ENCODE data around the gene BCAN. TPM values are rescaled to one million over a fixed set of nuclear protein-coding genes. Genes with fewer than 3 reads are reported as not detected.

BCAN gene
- under 1 TPM in 1 of 2 donors, not detected in 1; 0.26 TPM for total RNA-seq

- peak; percentile 42 for ATAC-seq
- no peak for TF ChIP-seq POLR2A (IDR thresholded peaks at IDR 0.05)
- TF ChIP-seq CTCF (IDR thresholded peaks at IDR 0.05), result no peak
These were observed at the start of gene BCAN for GRCh38 chr1:156641761-156642264. Gene BCAN (plus strand): TSS chr1:156642117. CDS start chr1:156646055, 3,938 bp downstream.

GRCh38 chr1:156592158-156592909 lies 49.6 kb upstream of the BCAN start:
- no peaks in the 10 kb centered on the region for H3K9me3 ChIP-seq
- no peaks in the 10 kb centered on the region for H3K27me3 ChIP-seq
- H3K4me1 ChIP-seq, result peaks cover 16% of the 10 kb centered on the region
- peak overlapping the region; percentile 34 to 82 for H3K4me3 ChIP-seq
- DNase-seq (no peak), ATAC-seq (no peak)
- intact Hi-C loops (cut with DNase I), result no loop called here
- H3K36me3 ChIP-seq (replicated peaks in 1 of 2; ENCODE audit: insufficient read depth in 1 of 2, low read depth in 2 of 2), result peaks cover 0 to 3% of the 10 kb centered on the region in 2 donors
- TF ChIP-seq POLR2A (IDR thresholded peaks at IDR 0.05), result no peak
- TF ChIP-seq CTCF (IDR thresholded peaks at IDR 0.05), result no peak
- H3K27ac ChIP-seq, result peak overlapping the region; percentile 76 to 86 (median 80)
- 47 to 69% methylated on average over 12 to 16 of the region's 16 CpGs for WGBS, 2 donors

More at GRCh38 chr1:156641761-156642264, at the start of gene BCAN:
- Histone ChIP-seq H3K27ac (no peak within 1 kb of the TSS), H3K4me3 (no peak within 1 kb of the TSS), H3K9me3 (no peaks in the 10 kb centered on the region), H3K36me3 (replicated peaks in 1 of 2; ENCODE audit: insufficient read depth in 1 of 2, low read depth in 2 of 2) (no peaks in the 10 kb centered on the region), H3K27me3 (peaks cover 0 to 22% of the 10 kb centered on the region in 2 donors), H3K4me1 (peaks cover 15% of the 10 kb centered on the region)
- no peak for DNase-seq
- 0 to 1% methylated on average over 13 to 31 of the region's 46 CpGs for WGBS, 2 donors
- intact Hi-C loops (cut with DNase I), result no loop called here

- intact Hi-C loops (cut with DNase I), result no loop called here
- peaks cover 16% of the 10 kb centered on the region for H3K4me1 ChIP-seq
- no peak overlapping the region for H3K4me3 ChIP-seq
- TF ChIP-seq CTCF (IDR thresholded peaks at IDR 0.05) (no peak), POLR2A (IDR thresholded peaks at IDR 0.05) (no peak)
- H3K36me3 ChIP-seq (replicated peaks in 1 of 2; ENCODE audit: insufficient read depth in 1 of 2, low read depth in 2 of 2), result peaks cover 0 to 9% of the 10 kb centered on the region in 2 donors
- no peaks in the 10 kb centered on the region for H3K9me3 ChIP-seq
- WGBS, 2 donors, result 75% methylated on average over 8 of the region's 8 CpGs
- H3K27me3 ChIP-seq, result no peaks in the 10 kb centered on the region
- H3K27ac ChIP-seq, result no peak overlapping the region
- DNase-seq (no peak), ATAC-seq (no peak)
These were observed 48.8 kb upstream of the BCAN start for GRCh38 chr1:156592910-156593660.

- TF ChIP-seq POLR2A (IDR thresholded peaks at IDR 0.05) (no peak), CTCF (IDR thresholded peaks at IDR 0.05) (no peak)
- peaks cover 16% of the 10 kb centered on the region for H3K4me1 ChIP-seq
- no peak overlapping the region for H3K27ac ChIP-seq
- intact Hi-C loops (cut with DNase I), result no loop called here
- H3K36me3 ChIP-seq (replicated peaks in 1 of 2; ENCODE audit: insufficient read depth in 1 of 2, low read depth in 2 of 2), result peaks cover 0 to 9% of the 10 kb centered on the region in 2 donors
- 78 to 87% methylated on average over 8 of the region's 8 CpGs for WGBS, 2 donors
- ATAC-seq (no peak), DNase-seq (no peak)
- no peaks in the 10 kb centered on the region for H3K9me3 ChIP-seq
- H3K4me3 ChIP-seq, result no peak overlapping the region
- no peaks in the 10 kb centered on the region for H3K27me3 ChIP-seq
These were observed 48.3 kb upstream of the BCAN start for GRCh38 chr1:156593661-156593989.
